NT2/D1 (cell line): ENCODE measurements around the gene TYMP.

Experiments
- SUZ12 ChIP-seq: IDR thresholded peaks from 2 replicates; pipeline ENCODE4 v1.6.1; 2011; ENCODE audit not compliant: insufficient read length, insufficient read depth; ENCODE audit errors: extremely low read depth
- YY1 ChIP-seq: IDR thresholded peaks from 2 replicates; pipeline ENCODE4 v1.6.1; 2011; ENCODE audit not compliant: insufficient read length, insufficient read depth
- ZNF274 ChIP-seq: IDR thresholded peaks from 2 replicates; pipeline ENCODE4 v1.6.1; 2011; ENCODE audit warnings: mild to moderate bottlenecking, low read depth, low read length

DNA sequence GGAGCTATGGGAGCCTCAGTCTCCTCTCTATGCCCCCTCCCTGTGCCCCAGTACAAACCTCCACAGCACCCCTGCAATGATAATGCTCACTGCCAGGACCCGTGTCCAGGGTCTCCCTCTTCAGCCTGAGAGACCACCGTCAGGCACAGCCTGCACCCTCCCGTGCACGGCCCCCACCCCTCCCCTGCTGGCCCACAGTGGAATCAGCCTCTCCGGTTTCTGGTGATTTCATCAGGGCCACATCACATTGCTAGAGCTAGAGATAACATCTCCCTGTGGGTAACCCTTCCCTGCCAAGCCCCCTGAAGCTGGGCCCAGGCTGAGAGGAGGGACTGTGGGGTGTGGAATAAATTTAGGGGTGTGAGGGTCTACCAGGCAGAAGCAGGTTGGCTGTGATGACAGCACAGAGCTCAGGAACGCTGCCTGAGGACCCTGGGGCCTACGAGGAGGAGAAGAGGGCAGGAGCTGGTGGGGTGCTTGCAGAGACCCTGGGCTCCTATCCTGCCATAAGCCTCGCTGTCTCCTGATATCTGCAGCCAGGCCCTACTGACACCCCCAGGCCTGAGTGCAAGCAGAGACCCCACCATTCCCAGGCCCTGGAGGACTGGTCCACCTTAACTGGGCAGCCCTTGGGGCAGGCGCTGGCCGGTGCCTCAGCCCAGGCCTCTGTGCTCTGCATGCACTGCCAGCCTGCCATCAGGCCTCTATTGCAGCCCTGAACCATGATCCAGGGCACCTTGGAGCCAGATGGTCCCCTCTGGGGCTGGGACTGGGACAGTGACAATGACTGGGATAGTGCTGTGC is 15.9 kb upstream of the TYMP start, which contains the start of gene KLHDC7B:
- TF ChIP-seq SUZ12 (no peak), YY1 (no peak), ZNF274 (no peak)
